ENCODE measurements around the gene ASCL4.
"Not testable (repeated sequence)": the region's sequence is repeated elsewhere in the genome, so short reads cannot be mapped to it uniquely, and the experiment has no call there.

The ASCL4 gene, protein sequence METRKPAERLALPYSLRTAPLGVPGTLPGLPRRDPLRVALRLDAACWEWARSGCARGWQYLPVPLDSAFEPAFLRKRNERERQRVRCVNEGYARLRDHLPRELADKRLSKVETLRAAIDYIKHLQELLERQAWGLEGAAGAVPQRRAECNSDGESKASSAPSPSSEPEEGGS

DNA sequence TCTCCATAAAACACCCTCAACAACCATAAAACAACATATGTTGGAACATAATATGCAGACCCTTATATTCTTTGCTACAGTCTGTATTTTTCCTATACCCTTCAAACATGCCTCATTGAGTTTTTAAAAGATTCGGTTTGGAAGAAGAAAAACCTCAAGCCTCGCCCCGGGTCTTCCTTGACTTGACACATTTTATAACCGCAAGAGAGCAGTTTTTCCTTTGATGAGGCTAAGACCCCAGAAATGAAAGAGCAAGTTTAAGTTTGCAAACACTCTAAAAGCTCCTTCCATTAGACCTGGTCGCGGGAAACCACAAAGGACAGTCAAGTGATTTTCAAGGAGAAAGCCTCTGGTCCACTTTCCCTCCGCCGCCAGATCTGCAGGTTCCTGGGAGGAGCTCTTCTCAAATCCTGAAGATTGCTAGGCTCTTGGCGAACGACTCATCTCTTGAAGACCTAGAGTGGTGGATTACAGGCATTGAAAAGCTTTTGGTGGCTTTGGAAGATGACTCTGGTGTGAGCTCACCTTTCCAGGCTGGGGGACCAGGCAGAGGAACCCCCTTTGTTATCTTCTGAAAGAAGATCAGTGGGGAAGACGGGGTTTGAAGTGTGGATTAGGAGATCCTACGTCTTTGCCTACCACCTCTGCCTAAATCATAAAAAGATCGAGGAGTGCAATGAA lies at the start of gene ASCL4:
TSS of gene ASCL4 (plus strand) at position 356 of the 681 bp plus-strand sequence. CDS start 515 bp downstream, outside the sequence.
- no peak for DNase-seq

DNA sequence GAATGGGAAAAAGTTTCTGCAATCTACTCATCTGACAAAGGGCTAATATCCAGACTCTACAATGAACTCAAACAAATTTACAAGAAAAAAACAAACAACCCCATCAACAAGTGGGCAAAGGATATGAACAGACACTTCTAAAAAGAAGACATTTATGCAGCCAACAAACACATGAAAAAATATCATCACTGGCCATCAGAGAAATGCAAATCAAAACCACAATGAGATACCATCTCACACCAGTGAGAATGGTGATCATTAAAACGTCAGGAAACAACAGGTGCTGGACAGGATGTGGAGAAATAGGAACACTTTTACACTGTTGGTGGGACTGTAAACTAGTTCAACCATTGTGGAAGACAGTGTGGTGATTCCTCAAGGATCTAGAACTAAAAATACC lies 47.2 kb upstream of the ASCL4 start:
- DNase-seq, result not testable (repeated sequence)

DNA sequence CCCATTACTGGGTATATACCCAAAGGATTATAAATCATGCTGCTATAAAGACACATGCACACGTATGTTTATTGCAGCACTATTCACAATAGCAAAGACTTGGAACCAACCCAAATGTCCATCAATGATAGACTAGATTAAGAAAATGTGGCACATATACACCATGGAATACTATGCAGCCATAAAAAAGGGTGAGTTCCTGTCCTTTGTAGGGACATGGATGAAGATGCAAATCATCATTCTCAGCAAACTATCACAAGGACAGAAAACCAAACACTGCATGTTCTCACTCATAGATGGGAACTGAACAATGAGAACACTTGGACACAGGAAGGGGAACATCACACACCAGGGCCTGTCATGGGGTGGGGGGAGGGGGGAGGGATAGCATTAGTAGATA lies 46.8 kb upstream of the ASCL4 start:
- not testable (repeated sequence) for DNase-seq

DNA sequence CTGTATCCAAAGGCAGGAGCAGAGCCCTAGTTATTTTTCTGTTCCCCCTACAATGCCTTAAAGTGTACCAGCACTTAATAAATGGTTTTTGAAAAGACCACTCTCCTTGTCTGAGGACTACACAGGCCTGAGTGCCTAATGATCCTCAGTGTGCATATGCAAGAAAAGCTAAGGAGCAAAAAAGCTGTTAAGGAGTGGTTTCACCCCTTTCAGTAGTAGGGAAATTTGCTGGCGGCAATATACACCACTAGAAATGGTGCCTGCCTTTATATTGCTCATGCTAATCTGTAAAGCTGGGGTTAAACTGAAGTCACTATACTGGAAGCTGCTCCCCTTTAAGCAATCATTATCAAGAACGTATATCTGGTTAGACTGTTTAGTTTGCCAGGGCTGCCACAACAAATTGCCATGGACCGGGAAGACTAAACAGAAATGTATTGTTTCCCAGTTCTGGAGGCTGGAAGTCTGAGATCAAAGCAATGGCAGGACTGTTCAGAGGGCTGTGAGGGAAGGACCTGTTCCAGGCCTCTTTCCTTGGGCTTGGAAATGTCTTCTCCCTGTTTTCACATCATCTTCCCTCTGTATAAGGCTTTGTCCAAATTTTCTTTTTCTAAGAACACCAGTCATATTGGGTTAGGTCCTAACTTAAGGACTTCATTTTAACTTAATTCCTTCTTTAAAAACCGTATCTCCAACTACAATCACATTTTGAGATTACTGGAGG lies 43.7 kb upstream of the ASCL4 start:
- no peak for DNase-seq

DNA sequence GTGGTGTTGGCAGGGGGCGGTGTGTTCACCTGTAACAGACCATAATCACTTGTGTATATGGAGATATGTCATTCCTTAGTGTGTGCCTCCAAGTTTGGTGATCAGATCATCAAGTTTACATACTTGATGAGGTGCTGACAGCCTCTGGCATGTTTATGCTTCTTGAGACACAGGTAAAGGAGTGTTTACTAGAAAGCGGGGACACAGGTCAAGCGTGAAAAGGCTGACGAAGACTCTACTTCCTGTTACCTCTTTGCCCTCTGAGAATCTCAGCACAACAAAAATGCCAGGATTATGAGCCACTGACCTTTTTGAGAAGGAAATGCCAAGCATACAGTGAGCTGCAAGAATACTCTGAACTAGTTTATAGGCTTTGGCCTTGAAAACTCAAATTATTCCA lies 43.1 kb upstream of the ASCL4 start:
- no peak for DNase-seq

DNA sequence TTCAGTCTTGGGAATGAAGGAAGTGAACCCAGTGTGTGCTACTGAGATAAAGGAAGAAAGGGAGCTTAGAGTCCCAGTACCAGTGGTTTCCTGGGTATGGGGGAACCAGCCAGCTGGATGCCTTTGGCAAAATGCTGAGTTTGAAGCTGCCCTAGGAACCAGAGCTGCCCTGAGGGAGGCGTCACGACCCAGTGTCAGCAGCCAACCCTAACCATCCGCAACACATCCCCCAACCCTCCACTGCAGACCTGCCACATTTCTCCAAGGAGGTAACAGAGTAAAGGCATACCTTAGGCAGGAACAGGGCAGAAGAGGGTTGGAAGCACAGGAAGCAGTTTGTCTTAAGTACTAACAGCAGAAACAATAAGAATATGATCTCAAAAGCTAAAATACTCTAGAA lies 42.1 kb upstream of the ASCL4 start:
- DNase-seq, result no peak

DNA sequence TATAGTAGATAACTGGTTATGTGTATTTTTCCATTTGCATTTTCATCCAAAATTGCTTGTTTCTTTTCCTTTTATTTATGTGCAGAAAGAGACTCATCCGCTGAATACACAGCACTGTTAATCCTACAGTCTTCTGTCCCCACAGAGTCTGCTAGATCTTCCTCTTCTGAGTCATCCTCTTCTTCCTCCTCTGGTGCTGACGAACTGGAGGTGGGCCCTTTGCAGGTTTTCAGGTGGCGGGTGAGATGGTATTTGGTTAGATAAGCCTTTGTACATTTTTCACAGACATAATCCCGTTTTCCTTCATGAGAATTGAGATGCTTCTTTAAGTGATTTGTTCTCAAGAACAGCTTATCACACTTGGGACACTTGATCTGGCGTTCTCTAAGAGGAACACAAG lies 40.4 kb upstream of the ASCL4 start:
- no peak for DNase-seq

DNA sequence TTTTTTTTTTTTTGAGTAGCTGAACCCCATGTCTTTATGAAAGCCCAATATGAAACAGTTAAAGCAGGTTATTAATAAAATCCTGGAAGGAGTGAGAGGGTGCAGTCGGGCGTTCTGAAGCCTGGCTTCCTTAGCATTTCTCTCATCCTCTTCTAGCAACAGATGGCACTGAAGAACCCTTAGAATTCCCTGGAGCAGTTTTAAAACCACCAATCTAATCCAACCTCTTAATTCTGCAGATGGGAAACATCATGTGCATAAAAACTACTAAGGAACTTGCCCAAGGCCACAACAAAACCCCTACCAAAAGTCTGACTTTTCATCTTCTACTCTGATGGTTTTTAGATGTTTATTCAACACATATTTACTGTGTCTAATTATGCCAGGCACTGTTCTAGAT lies 38.7 kb upstream of the ASCL4 start:
- no peak for DNase-seq

DNA sequence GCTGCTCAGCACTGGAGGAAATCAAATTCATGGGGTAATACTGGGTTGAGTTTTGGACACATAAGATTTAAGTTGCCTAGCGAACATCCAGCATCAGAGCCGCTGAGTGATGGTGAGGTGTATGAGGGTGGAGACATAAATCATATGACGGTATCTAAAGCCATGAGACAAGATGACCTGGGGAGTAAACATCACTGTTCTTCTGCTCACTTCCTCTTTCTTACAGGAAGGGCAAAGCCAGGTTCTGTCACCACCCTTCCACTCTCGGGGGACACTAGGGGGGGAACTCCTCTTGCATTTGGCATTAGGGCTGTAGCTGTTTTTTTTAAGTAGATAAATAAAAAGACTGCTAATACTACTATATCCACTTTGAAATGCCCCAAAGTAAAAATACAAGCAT lies 37.6 kb upstream of the ASCL4 start:
- DNase-seq, result no peak

DNA sequence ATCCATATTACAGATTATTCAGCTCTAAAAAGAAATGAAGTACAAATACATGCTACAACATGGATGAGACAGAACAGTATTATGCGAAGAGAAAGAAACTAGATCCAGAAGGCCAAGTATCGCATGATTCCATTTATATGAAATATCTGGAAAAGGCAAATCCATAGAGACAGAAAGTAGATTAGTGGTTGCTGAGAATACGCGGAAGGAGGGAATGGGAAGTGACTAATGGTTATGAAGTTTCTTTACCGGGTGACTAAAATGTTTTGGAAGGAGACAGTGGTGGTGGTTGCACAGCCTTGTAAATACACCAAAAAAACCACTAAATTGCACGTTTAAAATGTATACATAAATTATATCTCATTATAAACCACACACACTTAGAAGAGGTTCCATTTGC lies 26.0 kb upstream of the ASCL4 start:
- DNase-seq, result no peak

DNA sequence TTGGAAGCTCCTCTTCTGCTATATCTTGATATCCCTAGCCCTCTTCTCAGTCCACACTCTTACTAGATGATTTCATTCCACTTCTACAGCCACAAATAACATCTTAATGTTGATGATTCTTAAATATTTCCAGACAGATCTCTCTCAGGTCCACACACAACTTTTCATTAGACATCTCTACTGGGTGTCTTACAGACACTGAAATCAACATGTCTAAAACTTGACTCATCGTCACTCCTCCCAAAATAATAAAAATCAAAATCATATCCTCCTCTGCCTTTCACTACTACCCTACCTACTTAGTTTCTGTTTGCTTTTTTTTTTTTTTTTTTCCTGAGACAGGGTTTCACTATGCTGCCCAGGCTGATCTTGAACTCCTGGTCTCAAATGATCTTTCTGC lies 25.4 kb upstream of the ASCL4 start:
- no peak for DNase-seq

DNA sequence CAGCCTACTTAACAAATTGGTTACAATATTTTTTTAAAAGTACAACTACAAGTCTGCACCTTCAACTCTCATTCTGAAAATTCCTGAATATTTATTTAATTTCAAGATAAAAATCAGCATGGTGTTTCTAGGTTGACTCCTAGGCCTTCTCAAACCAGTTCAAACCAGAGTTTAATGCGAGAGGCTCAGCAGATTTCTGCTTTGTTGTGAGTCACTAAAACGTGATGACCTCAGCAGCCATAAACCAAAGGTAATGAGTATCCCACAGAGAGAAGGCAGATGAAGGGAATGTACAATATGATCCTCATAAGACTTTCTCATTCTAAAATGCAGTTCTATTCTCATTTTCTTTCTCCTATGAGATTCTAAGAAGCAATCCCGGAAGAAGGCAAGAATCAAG lies 15.1 kb upstream of the ASCL4 start:
- no peak for DNase-seq

DNA sequence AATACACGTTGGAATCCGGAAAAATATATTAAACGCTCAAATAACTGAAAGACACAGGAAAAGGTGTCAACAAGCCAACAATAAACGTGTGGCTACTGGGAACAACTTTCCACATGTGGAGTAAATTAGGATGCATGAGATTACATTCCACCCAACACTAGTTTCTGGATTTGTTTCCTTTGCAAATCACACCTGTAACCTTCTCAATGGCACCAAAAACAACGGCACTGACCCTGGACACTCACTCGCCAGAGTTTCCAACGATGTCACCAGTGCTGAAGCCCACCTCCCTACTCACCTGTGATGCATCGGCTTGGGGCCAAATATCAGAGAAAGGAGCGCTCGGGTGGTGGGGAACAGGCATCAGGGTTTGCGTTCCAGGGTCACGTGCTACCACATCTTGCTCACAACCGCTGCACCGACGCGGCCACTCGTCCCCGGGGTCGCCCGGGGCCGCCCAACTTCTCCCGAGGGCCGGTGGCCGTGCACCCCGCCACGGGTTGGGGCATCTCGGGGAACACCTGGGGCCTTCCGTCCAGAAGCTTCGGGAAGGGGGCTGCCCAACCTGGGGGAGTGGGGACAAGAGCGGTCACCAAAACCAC lies 14.2 kb upstream of the ASCL4 start:
- DNase-seq, result no peak

DNA sequence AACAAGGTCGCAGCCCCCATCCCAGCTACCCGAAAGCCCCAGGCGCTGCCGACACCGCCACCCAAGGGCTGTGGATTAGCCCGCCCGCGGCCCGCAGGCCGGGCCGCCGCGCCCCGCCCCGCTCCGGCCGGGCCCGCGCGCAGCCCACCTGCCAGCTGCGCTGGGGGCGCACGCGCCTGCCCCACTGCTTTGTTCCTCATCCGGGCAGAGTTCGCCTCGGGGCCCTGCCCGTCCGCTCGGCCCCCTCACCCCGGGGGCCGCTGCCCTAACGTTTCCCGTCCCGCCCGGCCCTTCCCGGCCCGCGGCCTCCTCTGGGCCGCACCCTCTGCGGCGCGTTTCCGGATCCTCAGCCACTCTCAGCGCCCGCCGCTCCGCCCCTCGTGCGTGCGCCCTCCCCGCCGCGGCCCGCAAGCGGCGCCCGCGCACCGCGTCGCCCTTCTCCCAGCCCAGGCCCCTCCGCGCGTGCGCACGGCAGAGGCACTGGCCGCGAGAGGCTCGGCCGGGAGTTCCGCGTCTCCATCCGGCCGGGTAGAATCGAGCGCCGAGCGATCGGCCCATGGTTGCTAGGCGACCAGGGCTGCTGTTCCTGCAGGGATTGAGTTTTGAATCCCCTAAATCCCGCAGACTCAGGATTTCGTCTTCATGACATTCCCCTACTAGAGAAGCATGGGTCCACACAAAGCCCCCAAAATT lies 13.5 kb upstream of the ASCL4 start, which contains the start of gene PRDM4:
TSS of gene PRDM4 (minus strand) at position 329 of the 693 bp plus-strand sequence. CDS start 622 bp downstream, outside the sequence.
- peak; percentile 51 for DNase-seq

DNA sequence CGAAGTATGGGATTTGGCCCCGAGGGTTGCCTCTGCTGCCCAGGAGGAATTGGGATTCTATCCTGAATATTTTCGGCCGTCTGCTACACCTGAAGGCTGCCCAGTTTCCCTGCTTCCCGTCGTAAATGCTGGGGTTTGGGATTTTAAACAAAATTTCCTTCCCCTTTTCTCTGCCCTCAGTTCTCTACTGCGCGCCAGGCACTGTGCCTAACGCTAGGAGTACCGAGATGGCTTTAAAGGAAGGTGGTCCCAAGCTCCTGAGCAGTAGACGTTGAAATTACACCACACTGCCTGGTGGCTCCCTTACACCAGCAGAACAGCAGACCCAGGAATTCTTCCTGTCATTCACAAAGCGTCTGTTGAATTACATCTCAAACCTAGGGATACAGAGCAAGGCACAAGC lies 13.0 kb upstream of the ASCL4 start:
- no peak for DNase-seq

DNA sequence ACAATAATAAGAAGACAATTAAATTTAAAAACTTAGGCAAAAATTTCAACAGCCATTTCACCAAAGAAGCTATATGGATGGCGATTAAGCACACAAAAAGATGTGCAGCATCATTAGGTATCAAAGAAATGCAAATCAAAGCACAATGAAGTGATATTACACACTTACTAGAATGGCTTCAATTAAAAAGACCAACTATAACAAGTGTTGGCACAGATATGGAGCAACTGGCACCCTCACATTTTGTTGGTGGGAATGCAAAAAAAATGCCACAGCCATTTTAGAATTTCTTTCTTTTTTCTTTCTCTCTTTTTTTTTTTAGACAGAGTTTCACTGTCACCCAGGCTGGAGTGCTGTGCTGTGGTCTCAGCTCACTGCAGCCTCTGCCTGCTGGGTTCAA lies 11.6 kb upstream of the ASCL4 start:
- no peak for DNase-seq

DNA sequence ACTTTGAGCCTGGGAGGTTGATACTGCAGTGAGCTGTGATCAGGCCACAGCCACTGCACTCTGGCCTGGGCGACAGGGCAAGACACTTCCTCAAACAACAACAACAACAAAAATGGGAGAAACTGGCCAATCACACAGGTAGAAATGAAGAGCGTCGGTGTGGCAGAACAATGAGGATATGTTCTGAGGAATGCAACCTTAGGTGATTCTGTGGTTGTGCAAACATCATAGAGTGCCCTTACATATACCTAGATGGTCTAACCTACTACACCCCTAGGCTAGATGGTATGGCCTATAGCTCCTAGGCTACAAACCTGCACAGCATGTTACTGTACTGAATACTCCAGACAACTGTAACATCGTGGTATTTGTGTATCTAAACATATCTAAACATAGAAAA lies 9.9 kb upstream of the ASCL4 start:
- no peak for DNase-seq

DNA sequence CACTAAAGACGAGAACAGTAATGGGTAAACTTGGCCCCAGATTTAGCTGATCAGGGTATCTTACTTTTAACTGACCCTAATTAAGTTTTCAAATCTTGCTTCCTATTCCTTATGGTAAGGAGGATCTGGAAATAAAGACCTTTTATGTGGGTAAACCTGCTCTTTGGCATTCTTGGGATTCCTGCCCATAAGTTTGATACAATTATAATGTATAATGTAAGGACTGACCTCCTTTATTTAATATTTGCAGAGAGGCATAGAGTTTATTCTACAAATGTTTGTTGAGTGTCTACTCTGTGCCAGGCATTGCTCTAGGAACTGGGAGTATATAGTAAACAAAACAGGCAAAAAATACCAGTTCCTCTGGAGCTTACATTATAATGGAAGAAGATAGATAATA lies 9.2 kb upstream of the ASCL4 start:
- DNase-seq, result no peak

DNA sequence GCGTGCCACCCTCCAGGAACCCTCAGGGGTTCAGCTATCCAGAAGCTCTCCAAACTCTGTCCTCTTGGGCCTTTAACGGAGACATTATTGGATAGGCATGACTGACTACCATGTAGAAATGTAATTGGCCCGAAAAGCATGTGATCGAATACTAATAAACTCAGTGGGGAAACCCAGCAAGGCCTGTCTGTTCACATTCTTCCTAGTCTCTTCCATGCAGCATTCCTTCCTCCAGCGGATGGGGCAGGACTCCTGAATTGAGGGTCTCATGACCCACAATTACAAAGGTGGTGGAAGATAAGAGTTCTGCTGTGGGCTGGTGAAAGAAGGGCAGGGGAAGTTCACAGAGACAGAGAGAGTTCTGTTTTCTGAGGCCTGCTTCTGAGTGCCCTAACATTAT lies 7.0 kb upstream of the ASCL4 start:
- no peak for DNase-seq

DNA sequence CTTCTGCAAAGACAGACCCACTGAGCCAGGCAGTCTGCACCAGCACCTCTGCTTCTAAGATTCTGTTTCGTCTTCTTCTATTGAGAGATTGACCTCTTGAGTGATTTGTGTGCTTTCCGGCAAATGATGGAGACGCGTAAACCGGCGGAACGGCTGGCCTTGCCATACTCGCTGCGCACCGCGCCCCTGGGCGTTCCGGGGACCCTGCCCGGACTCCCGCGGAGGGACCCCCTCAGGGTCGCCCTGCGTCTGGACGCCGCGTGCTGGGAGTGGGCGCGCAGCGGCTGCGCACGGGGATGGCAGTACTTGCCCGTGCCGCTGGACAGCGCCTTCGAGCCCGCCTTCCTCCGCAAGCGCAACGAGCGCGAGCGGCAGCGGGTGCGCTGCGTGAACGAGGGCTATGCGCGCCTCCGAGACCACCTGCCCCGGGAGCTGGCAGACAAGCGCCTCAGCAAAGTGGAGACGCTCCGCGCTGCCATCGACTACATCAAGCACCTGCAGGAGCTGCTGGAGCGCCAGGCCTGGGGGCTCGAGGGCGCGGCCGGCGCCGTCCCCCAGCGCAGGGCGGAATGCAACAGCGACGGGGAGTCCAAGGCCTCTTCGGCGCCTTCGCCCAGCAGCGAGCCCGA lies 703 bp downstream of the ASCL4 start:
- DNase-seq, result no peak

DNA sequence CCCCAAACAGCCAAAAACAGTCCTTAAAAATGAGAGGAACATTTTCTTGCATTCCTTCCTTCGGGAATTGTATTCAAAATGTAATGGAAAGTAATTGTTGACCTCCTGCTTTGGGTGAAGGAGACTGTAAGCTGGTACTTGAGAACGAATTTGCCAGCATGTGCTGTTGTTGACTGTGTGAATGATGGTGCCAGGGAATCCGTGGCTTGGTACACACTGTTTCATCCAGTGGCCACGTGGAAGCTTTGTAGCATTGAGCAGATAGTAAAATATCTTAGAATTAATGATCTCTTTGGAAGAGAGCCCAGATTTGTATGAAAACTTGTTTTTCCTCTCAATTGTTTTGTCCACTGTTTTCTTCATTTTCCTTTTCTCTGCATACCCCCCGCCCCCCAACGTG lies 1.7 kb downstream of the ASCL4 start:
- no peak for DNase-seq

DNA sequence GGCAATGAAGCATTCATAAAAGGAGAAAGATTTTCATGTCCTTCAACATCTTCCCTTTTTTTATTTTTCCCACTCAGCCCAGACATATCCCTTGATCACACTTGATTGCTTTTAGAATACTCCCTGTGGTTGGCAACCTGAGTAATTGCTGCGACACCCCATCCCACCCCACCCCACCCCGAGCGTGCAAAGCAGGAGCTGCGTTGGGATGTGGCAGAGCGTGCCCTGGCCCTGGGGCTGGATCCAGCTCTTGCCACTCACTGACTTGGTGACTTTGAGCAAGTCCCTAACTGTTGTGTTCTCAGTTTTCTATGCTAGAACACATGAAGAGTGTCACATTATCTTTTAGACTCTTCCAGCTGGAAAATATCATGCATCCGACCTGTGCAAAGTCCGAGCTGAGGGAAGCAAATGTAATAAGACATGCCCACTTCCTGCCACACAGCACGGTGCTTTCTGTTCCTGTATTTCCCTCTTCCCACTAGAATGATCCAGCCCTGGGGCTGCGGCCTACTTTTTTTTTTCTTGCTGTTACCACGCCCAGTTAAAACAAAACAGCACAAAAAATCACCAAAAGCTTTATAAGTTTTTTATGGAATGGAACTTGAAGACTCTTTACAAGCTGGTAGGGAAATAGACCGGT lies 4.0 kb downstream of the ASCL4 start:
- DNase-seq, result no peak

Data from SHP77 treated with DMSO at 0.1 percent for 48 hours (cell line).